Sciatic nerve (tissue), 2 donors: ENCODE measurements around the gene RASAL2. TPM values are rescaled to one million over a fixed set of nuclear protein-coding genes. Genes with fewer than 3 reads are reported as not detected.
"Not testable (repeated sequence)": the region's sequence is repeated elsewhere in the genome, so short reads cannot be mapped to it uniquely, and the experiment has no call there.

Source experiments
- ATAC-seq: fragments of 200-7000 bp; cut with Tn5 transposase; one replicate; pipeline ENCODE4 v1.9.1; 2020; ENCODE audit warnings: mild to moderate bottlenecking, moderate library complexity
- DNase-seq: peaks from one replicate; pipeline ENCODE4 v3.0.0-alpha.2; 2020; ENCODE audit warnings: low spot score
- intact Hi-C: fragments of 100-400 bp; cut with DNase I; formaldehyde crosslinking; loops from one replicate; pipeline ENCODE4 v1.14.2; 2022
- total RNA-seq: library from RNA; stranded (reverse); fragmentation: NEBNext Ultra II Directional; extraction: Animal tissue kit (Norgen Biotek cat#: 25700); gene quantifications from one replicate; pipeline ENCODE4 v1.2.1, GENCODE V29; 2021
- donor health status: DM: no; HTN: no; CAD: no.
- donor health status: DM: no; HTN: no; CAD: no.

RASAL2 gene
- total RNA-seq, 1 donor from 2014 or later = 42.6 TPM

- intact Hi-C loops = no loop called here
- no peak for DNase-seq
- ATAC-seq = no peak
Measured at GRCh38 chr1:178101654-178102053, 7.8 kb downstream of the RASAL2 start.

- no peak for ATAC-seq
Measured at GRCh38 chr1:178102218-178102617, 8.3 kb downstream of the RASAL2 start.

GRCh38 chr1:178107823-178108222 lies 13.9 kb downstream of the RASAL2 start:
- DNase-seq = no peak
- no peak for ATAC-seq
- intact Hi-C loops = no loop called here

More at GRCh38 chr1:178102218-178102617, 8.3 kb downstream of the RASAL2 start:
- no peak for DNase-seq
- intact Hi-C loops = no loop called here

GRCh38 chr1:178109348-178110143 lies 15.6 kb downstream of the RASAL2 start:
- DNase-seq (no peak), ATAC-seq (no peak)
- intact Hi-C loops = no loop called here

GRCh38 chr1:178115260-178115659 lies 21.4 kb downstream of the RASAL2 start:
- intact Hi-C loops = no loop called here
- DNase-seq (no peak), ATAC-seq (no peak)

GRCh38 chr1:178118524-178118923 lies 24.6 kb downstream of the RASAL2 start:
- intact Hi-C loops = no loop called here
- no peak for DNase-seq
- ATAC-seq = no peak

- DNase-seq (no peak), ATAC-seq (no peak)
- intact Hi-C loops = no loop called here
Measured at GRCh38 chr1:178119628-178120027, 25.7 kb downstream of the RASAL2 start.

- intact Hi-C loops = no loop called here
- no peak for ATAC-seq
- no peak for DNase-seq
Measured at GRCh38 chr1:178120088-178120487, 26.2 kb downstream of the RASAL2 start.

- ATAC-seq, DNase-seq, intact Hi-C loops: not testable (repeated sequence)
Measured at GRCh38 chr1:178120520-178121052, 26.7 kb downstream of the RASAL2 start.

- intact Hi-C loops = no loop called here
- no peak for DNase-seq
- ATAC-seq = no peak
Measured at GRCh38 chr1:178121883-178122282, 28.0 kb downstream of the RASAL2 start.

GRCh38 chr1:178122283-178122682 lies 28.4 kb downstream of the RASAL2 start:
- DNase-seq (no peak), ATAC-seq (no peak)
- intact Hi-C loops = no loop called here

- DNase-seq (no peak), ATAC-seq (no peak)
- intact Hi-C loops = no loop called here
Measured at GRCh38 chr1:178124115-178124514, 30.2 kb downstream of the RASAL2 start.

GRCh38 chr1:178126261-178126660 lies 32.4 kb downstream of the RASAL2 start:
- ATAC-seq = no peak
- intact Hi-C loops = no loop called here

GRCh38 chr1:178126741-178127185 lies 32.9 kb downstream of the RASAL2 start:
- intact Hi-C loops = no loop called here
- ATAC-seq (peak; percentile 70), DNase-seq (no peak)

More at GRCh38 chr1:178126261-178126660, 32.4 kb downstream of the RASAL2 start:
- no peak for DNase-seq

- DNase-seq = no peak
- intact Hi-C loops = no loop called here
- ATAC-seq = no peak
Measured at GRCh38 chr1:178127482-178128191, 33.7 kb downstream of the RASAL2 start.

GRCh38 chr1:178133239-178133989 lies 39.5 kb downstream of the RASAL2 start:
- peak; percentile 10 for ATAC-seq
- DNase-seq = no peak
- intact Hi-C loops = no loop called here

GRCh38 chr1:178134061-178134460 lies 40.2 kb downstream of the RASAL2 start:
- intact Hi-C loops = no loop called here
- ATAC-seq = peak; percentile 82
- no peak for DNase-seq

- DNase-seq = no peak
- peak; percentile 74 for ATAC-seq
- intact Hi-C loops = no loop called here
Measured at GRCh38 chr1:178137238-178137637, 43.3 kb downstream of the RASAL2 start.

GRCh38 chr1:178142806-178143205 lies 48.9 kb downstream of the RASAL2 start:
- DNase-seq (no peak), ATAC-seq (no peak)
- intact Hi-C loops = no loop called here
